K562 (cell line): Measurements from ENCODE around the gene SLC18B1. TPM values are rescaled to one million over a fixed set of nuclear protein-coding genes. Genes with fewer than 3 reads are reported as not detected.

Experiments used
- CEBPB ChIP-seq: fragments of 450-650 bp; IDR thresholded peaks from 2 replicates; pipeline ENCODE4 v1.6.1; 2016; ENCODE audit warnings: missing genetic modification characterization, missing compliant biosample characterization
- DACH1 ChIP-seq: fragments of 450-650 bp; IDR thresholded peaks from 2 replicates; pipeline ENCODE4 v1.6.1; 2018; ENCODE audit not compliant: partially characterized antibody
- EP300 ChIP-seq: IDR thresholded peaks from 2 replicates; pipeline ENCODE4 v1.6.1; 2012; ENCODE audit warnings: low read length, improper control_type of control experiment
- ETV1 ChIP-seq: fragments of 450-650 bp; conservative IDR thresholded peaks from 2 replicates; pipeline ENCODE4 v1.6.1; 2016; ENCODE audit warnings: missing genetic modification characterization, control low read depth, low read depth, missing compliant biosample characterization
- GATAD2B ChIP-seq: fragments of 450-650 bp; IDR thresholded peaks from 2 replicates; pipeline ENCODE4 v1.6.1; 2017; ENCODE audit warnings: mild to moderate bottlenecking, borderline replicate concordance
- MED1 ChIP-seq: sonication (generic); formaldehyde crosslinking; IDR thresholded peaks from 2 replicates; pipeline ENCODE4 v1.8.1; 2023; ENCODE audit warnings: missing genetic modification reagents, borderline replicate concordance
- RBM25 ChIP-seq: fragments of 200-400 bp; formaldehyde crosslinking; IDR thresholded peaks from 2 replicates; pipeline ENCODE4 v1.6.1; 2018; ENCODE audit warnings: low read length, low read depth, moderate library complexity; ENCODE audit not compliant: severe bottlenecking
- SMAD2 ChIP-seq: fragments of 150-350 bp; IDR thresholded peaks from 2 replicates; pipeline ENCODE4 v1.6.1; 2014; ENCODE audit warnings: low read depth, mild to moderate bottlenecking, low read length
- ZNF431 ChIP-seq: sonication (generic); formaldehyde crosslinking; IDR thresholded peaks from 2 replicates; pipeline ENCODE4 v1.8.0; 2022; ENCODE audit warnings: mild to moderate bottlenecking, missing genetic modification reagents
- polyA plus RNA-seq, 8 experiments: library from polyadenylated mRNA; depleted of rRNA in 4 of 8; stranded (reverse) in 5 of 8; unstranded in 3 of 8; fragments of >200 nt; fragmentation: Nextera tagmentation in 2 of 8; fragmentation: Illumina TruSeq in 1 of 8; extraction: Ambion mirVana in 2 of 8; extraction: Trizol in 1 of 8; gene quantifications; 2 replicates each; pipeline versions ENCODE4 v1.2.1 to v1.2.3, GENCODE V29; 2011 to 2014; ENCODE audit warnings: inconsistent platforms in 1 of 8, missing spikeins in 1 of 8
- total RNA-seq, 7 experiments: library from RNA; depleted of rRNA in 6 of 7; stranded (reverse); fragments of >200 nt in 6 of 7; fragmentation: Illumina TruSeq in 2 of 7; extraction: Trizol in 2 of 7; gene quantifications; 2 replicates each; pipeline versions ENCODE4 v1.2.1 to v1.2.3, GENCODE V29; 2011 to 2021; ENCODE audit warnings: low replicate concordance in 1 of 7
- TF ChIP-seq, protein P1 (sequence below), 2 experiments: fragments of 450-650 bp in 1 of 2; IDR thresholded peaks; 2 replicates each; pipeline ENCODE4 v1.6.1; 2011 to 2017; ENCODE audit warnings: low read depth in 2 of 2, antibody characterized with exemption in 1 of 2, borderline replicate concordance in 1 of 2, low read length in 1 of 2, mild to moderate bottlenecking in 1 of 2, mixed read lengths in 1 of 2; ENCODE audit not compliant: control insufficient read depth in 1 of 2
- TF ChIP-seq, protein P2 (sequence below): sonication (generic); formaldehyde crosslinking; IDR thresholded peaks from 2 replicates; pipeline ENCODE4 v1.9.0; 2022; ENCODE audit warnings: mild to moderate bottlenecking, missing genetic modification reagents
- TF ChIP-seq, protein P3 (sequence below), 2 experiments: fragments of 450-650 bp; conservative IDR thresholded peaks; 2 replicates each; pipeline ENCODE4 v1.6.1; 2017; ENCODE audit warnings: mild to moderate bottlenecking in 2 of 2, moderate library complexity in 2 of 2
- TF ChIP-seq, protein P4 (sequence below): fragments of 250-450 bp; sonication (Bioruptor Pico); IDR thresholded peaks from 2 replicates; pipeline ENCODE4 v1.8.0; 2021; ENCODE audit warnings: borderline replicate concordance, mild to moderate bottlenecking, moderate library complexity; ENCODE audit not compliant: poor library complexity, severe bottlenecking
- TF ChIP-seq, protein P5 (sequence below): fragments of 450-650 bp; IDR thresholded peaks from 2 replicates; pipeline ENCODE4 v1.6.1; 2017; ENCODE audit warnings: antibody characterized with exemption
- TF ChIP-seq, protein P6 (sequence below): fragments of 450-650 bp; IDR thresholded peaks from 2 replicates; pipeline ENCODE4 v1.6.1; 2018; ENCODE audit warnings: mild to moderate bottlenecking, low read depth; ENCODE audit not compliant: partially characterized antibody

Gene SLC18B1
- total and polyA plus RNA-seq, 9 of the 15 experiments (the other 6 are each of a cell fraction or from before 2014, with no cell fraction given), result 10.4 to 49.1 (median 32.0) TPM

DNA sequence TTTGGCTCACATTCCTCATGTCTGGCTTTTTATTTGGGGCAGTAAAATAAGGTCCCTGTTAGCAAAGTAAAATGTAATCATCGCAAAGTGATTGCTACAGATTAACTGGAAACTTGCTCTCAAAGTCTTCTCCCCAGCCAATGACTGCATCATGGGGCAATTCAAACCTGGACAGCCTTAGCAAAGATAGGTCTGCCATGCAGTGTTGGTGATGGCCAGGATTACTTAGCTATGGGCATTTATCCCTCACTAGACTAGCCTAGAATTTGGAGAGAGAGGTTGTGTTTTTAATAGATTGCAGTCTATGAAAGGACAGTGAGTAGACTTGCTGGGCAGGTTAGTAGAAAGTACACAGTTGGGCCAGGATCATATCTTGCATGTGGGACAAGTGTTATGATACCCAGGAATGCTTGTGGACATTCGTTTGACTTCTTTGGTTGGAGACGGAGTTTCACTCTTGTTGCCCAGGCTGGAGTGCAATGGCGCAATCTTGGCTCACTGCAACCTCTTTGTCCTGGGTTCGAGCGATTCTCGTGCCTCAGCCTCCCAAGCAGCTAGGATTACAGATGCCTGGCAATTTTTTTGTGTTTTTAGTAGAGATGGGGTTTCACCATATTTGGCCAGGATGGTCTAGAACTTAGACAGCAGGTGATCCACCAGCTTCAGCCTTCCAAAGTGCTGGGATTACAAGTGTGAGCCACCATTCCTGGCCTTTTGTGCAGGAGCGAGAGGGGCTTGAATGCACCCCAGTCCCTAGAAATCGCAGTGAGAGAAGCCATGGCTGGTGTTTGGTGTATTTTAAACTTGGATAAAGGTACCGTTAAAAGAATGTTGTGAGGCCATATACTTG, 19.3 kb upstream of the SLC18B1 start (continued):
- TF ChIP-seq, protein P1, sequence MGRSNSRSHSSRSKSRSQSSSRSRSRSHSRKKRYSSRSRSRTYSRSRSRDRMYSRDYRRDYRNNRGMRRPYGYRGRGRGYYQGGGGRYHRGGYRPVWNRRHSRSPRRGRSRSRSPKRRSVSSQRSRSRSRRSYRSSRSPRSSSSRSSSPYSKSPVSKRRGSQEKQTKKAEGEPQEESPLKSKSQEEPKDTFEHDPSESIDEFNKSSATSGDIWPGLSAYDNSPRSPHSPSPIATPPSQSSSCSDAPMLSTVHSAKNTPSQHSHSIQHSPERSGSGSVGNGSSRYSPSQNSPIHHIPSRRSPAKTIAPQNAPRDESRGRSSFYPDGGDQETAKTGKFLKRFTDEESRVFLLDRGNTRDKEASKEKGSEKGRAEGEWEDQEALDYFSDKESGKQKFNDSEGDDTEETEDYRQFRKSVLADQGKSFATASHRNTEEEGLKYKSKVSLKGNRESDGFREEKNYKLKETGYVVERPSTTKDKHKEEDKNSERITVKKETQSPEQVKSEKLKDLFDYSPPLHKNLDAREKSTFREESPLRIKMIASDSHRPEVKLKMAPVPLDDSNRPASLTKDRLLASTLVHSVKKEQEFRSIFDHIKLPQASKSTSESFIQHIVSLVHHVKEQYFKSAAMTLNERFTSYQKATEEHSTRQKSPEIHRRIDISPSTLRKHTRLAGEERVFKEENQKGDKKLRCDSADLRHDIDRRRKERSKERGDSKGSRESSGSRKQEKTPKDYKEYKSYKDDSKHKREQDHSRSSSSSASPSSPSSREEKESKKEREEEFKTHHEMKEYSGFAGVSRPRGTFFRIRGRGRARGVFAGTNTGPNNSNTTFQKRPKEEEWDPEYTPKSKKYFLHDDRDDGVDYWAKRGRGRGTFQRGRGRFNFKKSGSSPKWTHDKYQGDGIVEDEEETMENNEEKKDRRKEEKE (IDR thresholded peaks at IDR 0.05; ENCODE audit: borderline replicate concordance in 1 of 2, control insufficient read depth in 1 of 2, low read depth in 2 of 2, low read length in 1 of 2), result peak in 1 of 2 experiments; percentile 65; a peak in 1 of 4 replicates
- TF ChIP-seq, protein P2, sequence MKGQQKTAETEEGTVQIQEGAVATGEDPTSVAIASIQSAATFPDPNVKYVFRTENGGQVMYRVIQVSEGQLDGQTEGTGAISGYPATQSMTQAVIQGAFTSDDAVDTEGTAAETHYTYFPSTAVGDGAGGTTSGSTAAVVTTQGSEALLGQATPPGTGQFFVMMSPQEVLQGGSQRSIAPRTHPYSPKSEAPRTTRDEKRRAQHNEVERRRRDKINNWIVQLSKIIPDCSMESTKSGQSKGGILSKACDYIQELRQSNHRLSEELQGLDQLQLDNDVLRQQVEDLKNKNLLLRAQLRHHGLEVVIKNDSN (CRISPR knock-in tag), result no peak
- TF ChIP-seq, protein P3, sequence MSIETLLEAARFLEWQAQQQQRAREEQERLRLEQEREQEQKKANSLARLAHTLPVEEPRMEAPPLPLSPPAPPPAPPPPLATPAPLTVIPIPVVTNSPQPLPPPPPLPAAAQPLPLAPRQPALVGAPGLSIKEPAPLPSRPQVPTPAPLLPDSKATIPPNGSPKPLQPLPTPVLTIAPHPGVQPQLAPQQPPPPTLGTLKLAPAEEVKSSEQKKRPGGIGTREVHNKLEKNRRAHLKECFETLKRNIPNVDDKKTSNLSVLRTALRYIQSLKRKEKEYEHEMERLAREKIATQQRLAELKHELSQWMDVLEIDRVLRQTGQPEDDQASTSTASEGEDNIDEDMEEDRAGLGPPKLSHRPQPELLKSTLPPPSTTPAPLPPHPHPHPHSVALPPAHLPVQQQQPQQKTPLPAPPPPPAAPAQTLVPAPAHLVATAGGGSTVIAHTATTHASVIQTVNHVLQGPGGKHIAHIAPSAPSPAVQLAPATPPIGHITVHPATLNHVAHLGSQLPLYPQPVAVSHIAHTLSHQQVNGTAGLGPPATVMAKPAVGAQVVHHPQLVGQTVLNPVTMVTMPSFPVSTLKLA (conservative IDR thresholded peaks at IDR 0.05), result no peak
- TF ChIP-seq, protein P4, sequence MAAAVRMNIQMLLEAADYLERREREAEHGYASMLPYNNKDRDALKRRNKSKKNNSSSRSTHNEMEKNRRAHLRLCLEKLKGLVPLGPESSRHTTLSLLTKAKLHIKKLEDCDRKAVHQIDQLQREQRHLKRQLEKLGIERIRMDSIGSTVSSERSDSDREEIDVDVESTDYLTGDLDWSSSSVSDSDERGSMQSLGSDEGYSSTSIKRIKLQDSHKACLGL (CRISPR knock-in tag), result no peak
- no peak for TF ChIP-seq GATAD2B
- no peak for TF ChIP-seq SMAD2
- TF ChIP-seq CEBPB (tag), result peak; percentile 66
- TF ChIP-seq DACH1, result no peak
- no peak for TF ChIP-seq RBM25
- no peak for TF ChIP-seq ETV1 (tag)
- TF ChIP-seq, protein P5, sequence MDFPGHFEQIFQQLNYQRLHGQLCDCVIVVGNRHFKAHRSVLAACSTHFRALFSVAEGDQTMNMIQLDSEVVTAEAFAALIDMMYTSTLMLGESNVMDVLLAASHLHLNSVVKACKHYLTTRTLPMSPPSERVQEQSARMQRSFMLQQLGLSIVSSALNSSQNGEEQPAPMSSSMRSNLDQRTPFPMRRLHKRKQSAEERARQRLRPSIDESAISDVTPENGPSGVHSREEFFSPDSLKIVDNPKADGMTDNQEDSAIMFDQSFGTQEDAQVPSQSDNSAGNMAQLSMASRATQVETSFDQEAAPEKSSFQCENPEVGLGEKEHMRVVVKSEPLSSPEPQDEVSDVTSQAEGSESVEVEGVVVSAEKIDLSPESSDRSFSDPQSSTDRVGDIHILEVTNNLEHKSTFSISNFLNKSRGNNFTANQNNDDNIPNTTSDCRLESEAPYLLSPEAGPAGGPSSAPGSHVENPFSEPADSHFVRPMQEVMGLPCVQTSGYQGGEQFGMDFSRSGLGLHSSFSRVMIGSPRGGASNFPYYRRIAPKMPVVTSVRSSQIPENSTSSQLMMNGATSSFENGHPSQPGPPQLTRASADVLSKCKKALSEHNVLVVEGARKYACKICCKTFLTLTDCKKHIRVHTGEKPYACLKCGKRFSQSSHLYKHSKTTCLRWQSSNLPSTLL, result no peak
- TF ChIP-seq EP300, result no peak
- no peak for TF ChIP-seq ZNF431 (CRISPR knock-in tag)
- TF ChIP-seq, protein P6, sequence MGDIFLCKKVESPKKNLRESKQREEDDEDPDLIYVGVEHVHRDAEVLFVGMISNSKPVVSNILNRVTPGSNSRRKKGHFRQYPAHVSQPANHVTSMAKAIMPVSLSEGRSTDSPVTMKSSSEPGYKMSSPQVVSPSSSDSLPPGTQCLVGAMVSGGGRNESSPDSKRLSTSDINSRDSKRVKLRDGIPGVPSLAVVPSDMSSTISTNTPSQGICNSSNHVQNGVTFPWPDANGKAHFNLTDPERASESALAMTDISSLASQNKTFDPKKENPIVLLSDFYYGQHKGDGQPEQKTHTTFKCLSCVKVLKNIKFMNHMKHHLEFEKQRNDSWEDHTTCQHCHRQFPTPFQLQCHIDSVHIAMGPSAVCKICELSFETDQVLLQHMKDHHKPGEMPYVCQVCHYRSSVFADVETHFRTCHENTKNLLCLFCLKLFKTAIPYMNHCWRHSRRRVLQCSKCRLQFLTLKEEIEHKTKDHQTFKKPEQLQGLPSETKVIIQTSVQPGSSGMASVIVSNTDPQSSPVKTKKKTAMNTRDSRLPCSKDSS, result no peak
- TF ChIP-seq MED1 (CRISPR knock-in tag), result no peak
